Raji (cell line): ENCODE data around the gene FMO5.

Experiments used
- POLR2A ChIP-seq: IDR thresholded peaks from 2 replicates; pipeline ENCODE4 v1.6.1; 2011; ENCODE audit warnings: low read depth, low read length, control low read depth; ENCODE audit not compliant: insufficient read depth

FMO5 gene

GRCh38 chr1:147214842-147215539 lies 10.1 kb downstream of the FMO5 start:
- no peak for TF ChIP-seq POLR2A

GRCh38 chr1:147214325-147214724 lies 10.8 kb downstream of the FMO5 start:
- TF ChIP-seq POLR2A = no peak

GRCh38 chr1:147213271-147213670 lies 11.9 kb downstream of the FMO5 start:
- TF ChIP-seq POLR2A = no peak

- no peak for TF ChIP-seq POLR2A
Observed at GRCh38 chr1:147211577-147211976, 13.6 kb downstream of the FMO5 start.

- TF ChIP-seq POLR2A = no peak
Observed at GRCh38 chr1:147210987-147211386, 14.2 kb downstream of the FMO5 start.

- TF ChIP-seq POLR2A = no peak
Observed at GRCh38 chr1:147209825-147210821, 15.0 kb downstream of the FMO5 start.

GRCh38 chr1:147208619-147209018 lies 16.5 kb downstream of the FMO5 start:
- TF ChIP-seq POLR2A = no peak

- no peak for TF ChIP-seq POLR2A
Observed at GRCh38 chr1:147207192-147207591, 17.9 kb downstream of the FMO5 start.

GRCh38 chr1:147204080-147204479 lies 21.1 kb downstream of the FMO5 start:
- TF ChIP-seq POLR2A = no peak

- TF ChIP-seq POLR2A = no peak
Observed at GRCh38 chr1:147202576-147202975, 22.6 kb downstream of the FMO5 start.

- TF ChIP-seq POLR2A = no peak
Observed at GRCh38 chr1:147201786-147202185, 23.4 kb downstream of the FMO5 start.

- no peak for TF ChIP-seq POLR2A
Observed at GRCh38 chr1:147201276-147201675, 23.9 kb downstream of the FMO5 start.

- no peak for TF ChIP-seq POLR2A
Observed at GRCh38 chr1:147189514-147189913, 35.6 kb downstream of the FMO5 start.

GRCh38 chr1:147185432-147185831 lies 39.7 kb downstream of the FMO5 start:
- no peak for TF ChIP-seq POLR2A

- TF ChIP-seq POLR2A = no peak
Observed at GRCh38 chr1:147177611-147178380, 47.3 kb downstream of the FMO5 start.

- TF ChIP-seq POLR2A = peak; percentile 57
Observed at GRCh38 chr1:147172168-147173016, 52.7 kb downstream of the FMO5 start, which contains the start of gene PRKAB2. Gene PRKAB2 (minus strand): TSS chr1:147172470. CDS start chr1:147172144, 326 bp downstream.
